Retina (tissue), 1 donor: ENCODE data around the gene CUEDC1.
A peak's percentile ranks its signal among the peaks of the same experiment; 100 is the strongest.

Experiments used
- DNase-seq: peaks from one replicate; pipeline ENCODE4 v3.0.0-alpha.2; 2016

The CUEDC1 gene

DNA sequence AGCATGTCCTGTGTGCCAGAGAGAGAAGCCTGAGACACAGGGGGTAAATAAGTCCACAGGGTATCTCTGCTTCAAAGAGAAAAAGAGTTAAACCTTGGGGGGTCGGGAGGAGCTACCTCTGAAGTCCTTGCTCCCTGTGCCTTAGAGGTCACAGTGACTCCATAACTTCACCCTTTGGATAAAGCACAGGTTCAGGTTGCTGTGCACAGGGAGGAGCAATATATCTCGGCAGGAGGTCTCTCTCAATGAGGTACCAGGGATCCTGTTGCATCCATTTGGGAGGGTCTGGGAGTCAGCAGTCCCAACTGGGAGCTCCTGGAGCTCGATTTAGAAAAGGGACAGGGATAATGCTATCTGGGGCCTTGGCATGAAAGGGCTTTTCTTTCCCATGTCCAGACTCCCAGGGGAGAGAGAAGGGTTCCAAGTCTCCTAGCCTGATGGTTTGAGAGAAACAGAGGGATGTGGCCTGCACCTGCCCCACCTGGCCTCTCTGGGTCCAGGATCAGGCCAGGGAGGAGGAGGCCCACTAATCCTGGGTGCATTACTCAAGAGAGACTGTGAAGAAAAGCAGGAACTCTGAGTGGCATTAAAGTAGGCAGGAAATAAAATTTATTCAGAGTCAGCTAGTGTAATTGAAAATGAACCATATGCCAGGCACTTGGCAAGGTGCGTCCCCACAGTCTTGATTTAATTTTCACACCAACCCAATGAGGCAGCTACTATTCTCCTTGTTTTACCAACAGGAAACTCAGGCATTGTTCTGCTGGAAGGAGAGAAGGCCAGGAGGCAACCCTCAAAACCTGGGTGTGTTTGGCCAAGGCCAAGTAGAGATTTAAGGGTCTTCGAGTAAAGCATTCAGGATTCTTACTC lies 40.7 kb downstream of the CUEDC1 start:
- DNase-seq: no peak

GRCh38 chr17:57913575-57914272 lies 41.5 kb downstream of the CUEDC1 start:
- DNase-seq: no peak

- peak; percentile 56 for DNase-seq
These were observed 43.2 kb downstream of the CUEDC1 start for GRCh38 chr17:57911834-57912673.

- DNase-seq: no peak
These were observed 44.5 kb downstream of the CUEDC1 start for GRCh38 chr17:57910462-57911420.

- DNase-seq: no peak
These were observed 45.7 kb downstream of the CUEDC1 start for GRCh38 chr17:57909551-57909950.

- no peak for DNase-seq
These were observed 46.9 kb downstream of the CUEDC1 start for GRCh38 chr17:57908278-57908677.

DNA sequence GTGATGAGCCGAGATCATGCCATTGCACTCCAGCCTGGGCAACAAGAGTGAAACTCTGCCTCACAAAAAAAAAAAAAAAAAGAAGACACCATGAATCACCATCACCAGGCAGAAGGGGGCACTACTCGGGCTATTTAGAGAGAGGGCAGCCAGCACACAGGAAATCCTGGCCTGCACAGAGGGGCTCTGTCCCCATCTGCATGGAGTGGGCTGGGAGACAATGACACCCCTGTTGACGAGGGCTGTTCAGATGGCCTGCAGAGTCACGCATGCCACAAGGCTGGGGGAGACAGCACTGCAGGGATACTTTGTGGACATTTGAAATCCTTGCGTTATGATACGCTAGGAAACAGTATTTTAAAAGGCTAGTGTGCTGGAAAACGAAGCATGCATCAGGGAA lies 48.3 kb downstream of the CUEDC1 start:
- DNase-seq: peak; percentile 45

GRCh38 chr17:57905875-57906455 lies 49.2 kb downstream of the CUEDC1 start:
- DNase-seq: no peak

GRCh38 chr17:57903961-57904360 lies 51.3 kb downstream of the CUEDC1 start:
- no peak for DNase-seq

DNA sequence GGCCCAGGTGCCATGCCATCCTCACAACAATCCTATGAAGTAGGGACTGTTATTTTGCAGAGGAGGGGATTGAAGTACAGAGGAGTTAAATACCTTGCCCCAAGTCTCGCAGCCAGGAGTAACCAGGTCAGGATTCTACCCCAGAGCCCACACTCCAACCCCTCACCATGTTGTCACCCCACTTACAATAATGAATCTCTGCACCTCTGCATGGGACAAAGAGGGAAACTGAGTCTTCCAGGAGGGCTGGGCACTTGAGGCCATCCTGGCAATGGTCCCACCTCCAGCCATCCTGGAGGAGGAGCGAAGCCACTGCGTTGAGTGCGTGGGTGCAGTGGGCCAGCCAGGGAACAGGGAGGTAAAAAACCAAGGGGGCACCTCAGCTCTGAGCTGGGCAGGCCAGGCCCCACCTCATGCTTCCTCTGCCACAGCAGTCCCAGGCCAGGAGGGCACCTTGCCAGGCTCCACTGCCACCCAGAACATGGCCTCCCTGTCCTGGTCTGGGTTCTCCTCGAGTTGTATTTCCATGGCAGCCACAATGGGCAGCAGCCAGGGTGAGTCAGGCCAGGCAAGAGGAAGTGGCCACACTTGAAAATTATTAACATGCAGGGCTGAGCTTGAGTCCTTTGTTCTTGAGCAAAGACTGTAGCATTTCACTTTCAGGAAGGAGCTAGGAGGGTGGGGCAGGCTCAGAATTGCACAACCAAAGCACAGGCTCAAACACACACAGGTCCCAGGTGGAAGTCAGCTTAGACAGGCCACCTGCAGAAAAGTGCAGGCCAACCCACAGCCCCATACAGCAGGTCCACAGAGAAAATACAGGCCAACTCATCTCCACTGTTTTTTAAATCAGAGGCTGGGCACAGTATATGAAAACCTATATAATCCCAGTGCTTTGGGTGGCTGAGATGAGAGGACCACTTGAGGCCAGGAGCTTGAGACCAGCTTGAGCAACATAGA lies 52.1 kb downstream of the CUEDC1 start:
- DNase-seq: no peak

DNA sequence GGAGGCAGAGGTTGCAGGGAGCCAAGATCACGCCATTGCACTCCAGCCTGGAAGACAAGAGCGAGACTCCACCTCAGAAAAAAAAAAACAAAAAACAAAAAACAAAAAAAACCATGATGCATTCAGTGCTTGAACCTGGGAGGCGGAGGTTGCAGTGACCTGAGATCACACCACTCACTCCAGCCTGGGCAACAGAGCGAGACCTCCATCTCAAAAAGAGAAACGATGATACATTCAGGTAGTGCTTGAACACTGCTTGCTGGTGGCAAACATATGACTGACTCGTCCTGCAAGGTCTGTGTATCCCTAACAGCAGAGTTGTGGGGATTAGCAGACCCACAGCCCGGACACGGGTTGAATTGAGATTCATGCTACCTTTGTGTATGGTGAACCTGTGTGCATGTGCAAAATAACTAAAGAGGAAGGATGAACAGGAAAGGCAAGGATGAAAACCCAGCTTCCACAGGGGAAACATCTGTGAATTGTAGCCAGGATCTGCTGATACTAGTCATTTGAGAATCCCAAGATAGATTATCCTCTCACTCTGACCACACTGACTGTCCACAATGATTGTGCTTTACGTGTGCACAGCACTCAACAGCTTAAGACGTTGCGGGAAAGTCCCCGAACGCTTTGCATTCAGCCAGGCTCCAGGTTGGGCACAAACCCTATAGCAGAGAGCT lies 53.0 kb downstream of the CUEDC1 start:
- no peak for DNase-seq

- DNase-seq: no peak
These were observed 54.0 kb downstream of the CUEDC1 start for GRCh38 chr17:57900991-57901743.

DNA sequence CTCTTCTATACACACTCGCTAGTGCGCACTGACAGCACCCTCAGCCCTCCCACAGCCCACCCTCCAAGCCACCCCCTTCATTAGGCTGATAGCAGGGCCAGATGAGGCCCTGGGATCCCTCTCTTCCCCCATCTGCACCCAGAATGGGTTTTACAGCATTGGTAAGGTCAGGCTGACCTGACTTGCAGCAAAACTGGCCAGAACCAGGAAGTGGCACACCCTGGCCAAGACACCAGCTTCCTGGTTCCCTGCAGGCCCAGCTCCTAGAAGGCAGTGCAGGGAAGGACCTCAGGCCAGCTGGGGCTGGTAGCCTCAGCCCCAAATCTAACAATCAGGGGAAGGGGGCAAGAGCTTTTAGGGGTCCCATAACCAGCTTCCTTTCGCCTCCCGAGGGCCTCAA lies 55.4 kb downstream of the CUEDC1 start:
- no peak for DNase-seq

DNA sequence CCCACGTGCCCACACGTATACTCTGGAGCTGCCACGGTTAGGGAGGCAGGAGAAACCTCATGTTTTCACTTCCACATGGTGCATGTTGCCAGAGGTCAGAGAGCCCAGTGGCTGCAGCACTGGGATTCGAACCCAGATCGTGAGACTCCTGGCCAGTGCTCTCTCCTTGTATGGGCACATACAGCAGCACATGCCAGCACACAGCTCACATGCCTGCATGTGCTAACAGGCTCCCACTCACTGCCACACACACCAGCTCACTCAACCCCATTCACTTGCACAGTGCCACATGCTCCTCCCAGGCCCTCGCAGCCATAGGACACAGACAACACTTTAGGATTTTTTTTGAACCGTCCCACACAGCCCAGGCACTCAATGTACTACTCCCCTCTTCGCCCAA lies 55.8 kb downstream of the CUEDC1 start:
- DNase-seq: no peak

DNA sequence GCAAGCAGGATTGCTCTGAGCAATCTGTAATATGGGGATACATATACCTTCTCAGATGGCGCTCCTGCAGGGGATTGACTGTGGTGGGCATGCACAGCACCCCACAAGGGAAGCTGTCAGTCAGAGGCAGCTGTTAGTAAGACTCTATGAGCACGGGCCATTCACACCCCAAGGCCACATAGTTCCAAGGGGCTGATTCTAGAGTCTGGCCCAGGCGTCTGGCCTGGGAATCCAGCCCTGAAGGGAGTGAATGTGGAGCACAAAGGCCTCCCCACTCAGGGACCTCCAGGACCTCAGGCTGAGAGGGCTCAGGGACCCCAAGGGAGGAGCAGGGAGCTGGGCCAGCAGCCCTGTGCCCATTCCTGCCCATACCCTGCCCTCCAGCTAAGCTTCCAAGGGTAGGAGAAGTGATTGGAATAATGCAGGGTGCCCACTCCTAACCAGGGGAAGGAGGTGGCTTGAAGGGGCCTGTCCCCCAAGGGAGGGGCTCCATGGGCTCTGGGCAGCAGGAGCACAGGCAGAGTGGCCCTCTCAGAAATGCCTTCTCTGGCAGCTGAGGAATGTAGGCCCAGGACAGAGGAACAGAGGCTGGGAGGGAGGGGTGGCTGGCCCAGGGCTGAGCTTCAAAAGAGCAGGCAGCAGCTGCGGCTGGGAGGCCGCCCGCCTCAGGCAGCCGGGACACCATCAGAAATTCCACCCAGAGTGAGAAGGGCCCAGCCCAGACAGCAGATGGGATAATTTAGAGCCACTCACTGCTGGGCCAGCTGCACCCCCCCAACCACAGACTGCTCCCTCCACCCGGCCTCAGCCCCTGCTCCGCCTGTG lies 56.5 kb downstream of the CUEDC1 start:
- DNase-seq: peak; percentile 89

DNA sequence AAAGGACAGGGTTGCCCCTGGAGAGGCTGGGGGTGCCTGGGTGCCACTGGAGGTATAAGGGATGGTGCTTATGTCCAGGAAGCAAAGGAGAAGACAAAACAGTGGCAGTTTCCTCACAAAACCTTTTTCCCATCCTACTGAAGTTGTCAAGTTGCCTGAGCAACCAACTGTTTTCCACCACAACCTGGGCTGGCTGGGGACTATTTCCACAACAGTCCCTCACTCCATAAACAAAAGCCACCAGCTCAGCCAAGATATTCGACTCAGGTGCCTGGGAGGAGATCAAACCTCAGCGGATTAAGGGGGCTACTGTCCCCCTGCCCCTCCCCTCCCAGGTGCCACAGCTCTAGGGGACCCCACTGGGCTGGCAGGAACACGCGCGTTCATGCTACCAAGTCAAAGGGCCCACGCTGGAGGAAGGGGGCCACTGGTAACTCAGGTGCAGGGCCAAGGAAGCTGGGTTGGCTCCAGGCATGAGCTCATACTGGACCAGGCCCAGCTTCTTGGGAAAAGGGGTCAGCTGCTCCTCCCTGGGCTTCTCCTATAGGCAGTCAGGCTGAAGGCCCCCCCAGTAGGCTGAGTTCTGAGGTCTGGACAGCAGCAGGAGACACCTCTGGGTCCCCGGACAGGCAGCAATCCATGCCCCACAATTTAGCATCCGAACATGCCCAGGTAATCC lies 59.7 kb downstream of the CUEDC1 start:
- no peak for DNase-seq

- no peak for DNase-seq
These were observed 60.4 kb downstream of the CUEDC1 start for GRCh38 chr17:57894848-57895247.
